ENCODE results near the gene TIFAB.

DNA sequence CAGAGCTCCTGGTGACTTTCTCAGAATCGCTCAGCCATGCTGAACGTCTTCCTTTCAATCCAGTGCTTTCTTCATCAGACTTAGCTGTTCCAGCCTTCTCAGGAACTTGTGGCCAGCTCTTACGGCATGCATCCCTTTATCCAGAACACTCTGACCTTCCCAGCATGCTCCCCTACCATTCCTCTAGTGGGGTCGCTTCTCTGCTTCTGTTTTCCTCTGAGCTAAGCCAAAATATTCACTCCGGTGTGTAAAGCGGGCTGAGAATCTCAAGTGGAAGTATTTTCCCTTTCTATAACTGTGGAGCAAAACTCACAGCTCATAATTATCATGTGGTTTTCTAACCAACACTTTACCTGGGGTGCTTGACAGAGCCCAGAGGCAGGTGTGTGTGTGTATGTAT is 11.2 kb downstream of the TIFAB start:
- TF ChIP-seq POLR2A (IDR thresholded peaks at IDR 0.05; ENCODE audit: low read length) (no peak), GATA1 (IDR thresholded peaks at IDR 0.05; ENCODE audit: low read depth, low read length) (no peak)
